K562 (cell line): ENCODE data around the gene TRPM4. TPM values are rescaled to one million over a fixed set of nuclear protein-coding genes. Genes with fewer than 3 reads are reported as not detected.

Experiments
- AFF1 ChIP-seq, 2 experiments: fragments of 450-650 bp; IDR thresholded peaks; 2 replicates each; pipeline ENCODE4 v1.6.1; 2018; ENCODE audit warnings: mild to moderate bottlenecking in 2 of 2, low read depth in 1 of 2; ENCODE audit not compliant: partially characterized antibody in 2 of 2
- CBX3 ChIP-seq, 2 experiments: IDR thresholded peaks; 1 replicate in 1 of 2; 2 replicates in 1 of 2; pipeline ENCODE4 v1.6.1; 2012; ENCODE audit warnings: inconsistent platforms in 2 of 2, low read length in 2 of 2, borderline replicate concordance in 1 of 2, control low read depth in 1 of 2
- EP400 ChIP-seq: fragments of 450-650 bp; IDR thresholded peaks from 2 replicates; pipeline ENCODE4 v1.6.1; 2017; ENCODE audit warnings: antibody characterized with exemption, mild to moderate bottlenecking, moderate library complexity
- HIVEP1 ChIP-seq: fragments of 250-450 bp; sonication (Bioruptor Pico); IDR thresholded peaks from 2 replicates; pipeline ENCODE4 v1.4.0; 2020; ENCODE audit warnings: mild to moderate bottlenecking
- MBD2 ChIP-seq: sonication (generic); IDR thresholded peaks from 2 replicates; pipeline ENCODE4 v1.6.1; 2016; ENCODE audit warnings: low read depth, borderline replicate concordance
- NCOA4 ChIP-seq: fragments of 450-650 bp; IDR thresholded peaks from 2 replicates; pipeline ENCODE4 v1.6.1; 2018; ENCODE audit warnings: mild to moderate bottlenecking; ENCODE audit not compliant: partially characterized antibody
- NCOR1 ChIP-seq: fragments of 450-650 bp; IDR thresholded peaks from 2 replicates; pipeline ENCODE4 v1.6.1; 2016; ENCODE audit warnings: mild to moderate bottlenecking, moderate library complexity
- OTX1 ChIP-seq: fragments of 450-650 bp; formaldehyde crosslinking; IDR thresholded peaks from 2 replicates; pipeline ENCODE4 v1.4.0; 2022; ENCODE audit warnings: mild to moderate bottlenecking
- RCOR1 ChIP-seq, 2 experiments: IDR thresholded peaks; 2 replicates each; pipeline ENCODE4 v1.6.1; 2012; ENCODE audit warnings: low read depth in 2 of 2, low read length in 2 of 2, borderline replicate concordance in 1 of 2, improper control_type of control experiment in 1 of 2
- ZBTB17 ChIP-seq: fragments of 450-650 bp; formaldehyde crosslinking; IDR thresholded peaks from 2 replicates; pipeline ENCODE4 v1.4.0; 2020; ENCODE audit warnings: mild to moderate bottlenecking
- polyA plus RNA-seq, 8 experiments: library from polyadenylated mRNA; depleted of rRNA in 4 of 8; stranded (reverse) in 5 of 8; unstranded in 3 of 8; fragments of >200 nt; fragmentation: Nextera tagmentation in 2 of 8; fragmentation: Illumina TruSeq in 1 of 8; extraction: Ambion mirVana in 2 of 8; extraction: Trizol in 1 of 8; gene quantifications; 2 replicates each; pipeline versions ENCODE4 v1.2.1 to v1.2.3, GENCODE V29; 2011 to 2014; ENCODE audit warnings: inconsistent platforms in 1 of 8, missing spikeins in 1 of 8
- total RNA-seq, 7 experiments: library from RNA; depleted of rRNA in 6 of 7; stranded (reverse); fragments of >200 nt in 6 of 7; fragmentation: Illumina TruSeq in 2 of 7; extraction: Trizol in 2 of 7; gene quantifications; 2 replicates each; pipeline versions ENCODE4 v1.2.1 to v1.2.3, GENCODE V29; 2011 to 2021; ENCODE audit warnings: low replicate concordance in 1 of 7
- TF ChIP-seq, protein P1 (sequence below): sonication (generic); formaldehyde crosslinking; IDR thresholded peaks from 2 replicates; pipeline ENCODE4 v1.8.1; 2023; ENCODE audit warnings: mild to moderate bottlenecking, missing genetic modification reagents
- TF ChIP-seq, protein P2 (sequence below): IDR thresholded peaks from 2 replicates; pipeline ENCODE4 v1.6.1; 2014; ENCODE audit warnings: antibody characterized with exemption
- TF ChIP-seq, protein P3 (sequence below): sonication (generic); formaldehyde crosslinking; IDR thresholded peaks from 2 replicates; pipeline ENCODE4 v1.8.0; 2023; ENCODE audit warnings: missing genetic modification reagents, mild to moderate bottlenecking, borderline replicate concordance

The TRPM4 gene
- total and polyA plus RNA-seq, 9 of the 15 experiments (the other 6 are each of a cell fraction or from before 2014, with no cell fraction given): 6.5 to 45.4 (median 15.2) TPM

DNA sequence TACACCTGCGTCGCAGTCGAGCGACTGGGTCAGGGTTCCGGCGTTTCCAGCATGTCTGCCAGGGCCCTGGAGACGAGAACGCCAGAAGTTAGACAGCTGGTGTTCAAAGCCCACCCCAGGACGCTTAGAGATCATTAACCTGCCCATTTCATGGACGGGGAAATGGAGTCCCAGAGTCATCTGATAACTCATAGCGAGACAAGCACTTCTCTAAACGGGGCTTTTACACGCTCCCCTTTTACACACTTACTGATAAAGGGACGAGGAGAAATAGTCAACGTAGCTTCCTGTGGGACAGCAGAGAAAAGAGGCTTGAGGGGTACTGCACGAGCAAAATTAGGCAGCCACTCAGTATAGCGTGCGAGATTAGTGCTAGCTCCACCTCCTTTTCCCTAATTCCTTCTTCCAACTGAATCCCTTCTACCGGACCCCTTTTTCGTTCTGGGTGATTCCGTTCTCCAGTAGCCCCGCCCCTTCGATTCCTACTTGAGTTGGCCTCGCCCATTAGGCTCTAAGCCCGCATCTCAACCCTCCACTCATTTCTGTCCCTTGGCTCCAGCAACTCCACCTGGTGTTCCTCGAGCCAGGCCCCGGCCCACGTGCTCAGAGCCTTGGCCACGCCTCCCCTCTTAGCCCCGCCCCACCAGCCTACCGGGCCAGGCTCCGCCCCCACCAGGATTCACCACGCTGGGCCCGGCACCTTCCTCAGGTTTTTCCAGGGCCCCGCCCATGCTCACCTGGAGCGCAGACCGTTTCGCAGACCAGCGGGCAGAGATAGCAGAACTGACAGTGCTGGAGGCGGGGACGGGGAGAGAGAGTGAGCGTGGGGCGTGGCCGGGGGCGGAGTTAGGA is 6.1 kb upstream of the TRPM4 start (continued):
- TF ChIP-seq AFF1 (IDR thresholded peaks at IDR 0.05; ENCODE audit: low read depth in 1 of 2, partially characterized antibody in 2 of 2) (no peak), ZBTB17 (CRISPR knock-in tag) (no peak), NCOR1 (no peak), CBX3 (IDR thresholded peaks at IDR 0.05; ENCODE audit: borderline replicate concordance in 1 of 2, low read length in 2 of 2) (0 out of 3 replicates have a peak, but pooled peaks of 1 of the 2 experiments have one; percentile 61), NCOA4 (peak; percentile 57), HIVEP1 (CRISPR knock-in tag) (no peak), EP400 (peak; percentile 79), OTX1 (CRISPR knock-in tag) (0 out of 2 replicates have a peak, but pooled peaks have one; percentile 36), RCOR1 (IDR thresholded peaks at IDR 0.05; ENCODE audit: borderline replicate concordance in 1 of 2, low read depth in 2 of 2, low read length in 2 of 2) (peak; percentile 11 to 68; a peak in 2 of 4 replicates), MBD2 (0 out of 2 replicates have a peak, but pooled peaks have one; percentile 3)
- TF ChIP-seq, protein P1, sequence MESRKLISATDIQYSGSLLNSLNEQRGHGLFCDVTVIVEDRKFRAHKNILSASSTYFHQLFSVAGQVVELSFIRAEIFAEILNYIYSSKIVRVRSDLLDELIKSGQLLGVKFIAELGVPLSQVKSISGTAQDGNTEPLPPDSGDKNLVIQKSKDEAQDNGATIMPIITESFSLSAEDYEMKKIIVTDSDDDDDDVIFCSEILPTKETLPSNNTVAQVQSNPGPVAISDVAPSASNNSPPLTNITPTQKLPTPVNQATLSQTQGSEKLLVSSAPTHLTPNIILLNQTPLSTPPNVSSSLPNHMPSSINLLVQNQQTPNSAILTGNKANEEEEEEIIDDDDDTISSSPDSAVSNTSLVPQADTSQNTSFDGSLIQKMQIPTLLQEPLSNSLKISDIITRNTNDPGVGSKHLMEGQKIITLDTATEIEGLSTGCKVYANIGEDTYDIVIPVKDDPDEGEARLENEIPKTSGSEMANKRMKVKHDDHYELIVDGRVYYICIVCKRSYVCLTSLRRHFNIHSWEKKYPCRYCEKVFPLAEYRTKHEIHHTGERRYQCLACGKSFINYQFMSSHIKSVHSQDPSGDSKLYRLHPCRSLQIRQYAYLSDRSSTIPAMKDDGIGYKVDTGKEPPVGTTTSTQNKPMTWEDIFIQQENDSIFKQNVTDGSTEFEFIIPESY: no peak; the same call in 1 of the 2 replicates
- TF ChIP-seq, protein P2, sequence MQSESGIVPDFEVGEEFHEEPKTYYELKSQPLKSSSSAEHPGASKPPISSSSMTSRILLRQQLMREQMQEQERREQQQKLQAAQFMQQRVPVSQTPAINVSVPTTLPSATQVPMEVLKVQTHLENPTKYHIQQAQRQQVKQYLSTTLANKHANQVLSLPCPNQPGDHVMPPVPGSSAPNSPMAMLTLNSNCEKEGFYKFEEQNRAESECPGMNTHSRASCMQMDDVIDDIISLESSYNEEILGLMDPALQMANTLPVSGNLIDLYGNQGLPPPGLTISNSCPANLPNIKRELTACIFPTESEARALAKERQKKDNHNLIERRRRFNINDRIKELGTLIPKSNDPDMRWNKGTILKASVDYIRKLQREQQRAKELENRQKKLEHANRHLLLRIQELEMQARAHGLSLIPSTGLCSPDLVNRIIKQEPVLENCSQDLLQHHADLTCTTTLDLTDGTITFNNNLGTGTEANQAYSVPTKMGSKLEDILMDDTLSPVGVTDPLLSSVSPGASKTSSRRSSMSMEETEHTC: 0 out of 2 replicates have a peak, but pooled peaks have one; percentile 22
- TF ChIP-seq, protein P3, sequence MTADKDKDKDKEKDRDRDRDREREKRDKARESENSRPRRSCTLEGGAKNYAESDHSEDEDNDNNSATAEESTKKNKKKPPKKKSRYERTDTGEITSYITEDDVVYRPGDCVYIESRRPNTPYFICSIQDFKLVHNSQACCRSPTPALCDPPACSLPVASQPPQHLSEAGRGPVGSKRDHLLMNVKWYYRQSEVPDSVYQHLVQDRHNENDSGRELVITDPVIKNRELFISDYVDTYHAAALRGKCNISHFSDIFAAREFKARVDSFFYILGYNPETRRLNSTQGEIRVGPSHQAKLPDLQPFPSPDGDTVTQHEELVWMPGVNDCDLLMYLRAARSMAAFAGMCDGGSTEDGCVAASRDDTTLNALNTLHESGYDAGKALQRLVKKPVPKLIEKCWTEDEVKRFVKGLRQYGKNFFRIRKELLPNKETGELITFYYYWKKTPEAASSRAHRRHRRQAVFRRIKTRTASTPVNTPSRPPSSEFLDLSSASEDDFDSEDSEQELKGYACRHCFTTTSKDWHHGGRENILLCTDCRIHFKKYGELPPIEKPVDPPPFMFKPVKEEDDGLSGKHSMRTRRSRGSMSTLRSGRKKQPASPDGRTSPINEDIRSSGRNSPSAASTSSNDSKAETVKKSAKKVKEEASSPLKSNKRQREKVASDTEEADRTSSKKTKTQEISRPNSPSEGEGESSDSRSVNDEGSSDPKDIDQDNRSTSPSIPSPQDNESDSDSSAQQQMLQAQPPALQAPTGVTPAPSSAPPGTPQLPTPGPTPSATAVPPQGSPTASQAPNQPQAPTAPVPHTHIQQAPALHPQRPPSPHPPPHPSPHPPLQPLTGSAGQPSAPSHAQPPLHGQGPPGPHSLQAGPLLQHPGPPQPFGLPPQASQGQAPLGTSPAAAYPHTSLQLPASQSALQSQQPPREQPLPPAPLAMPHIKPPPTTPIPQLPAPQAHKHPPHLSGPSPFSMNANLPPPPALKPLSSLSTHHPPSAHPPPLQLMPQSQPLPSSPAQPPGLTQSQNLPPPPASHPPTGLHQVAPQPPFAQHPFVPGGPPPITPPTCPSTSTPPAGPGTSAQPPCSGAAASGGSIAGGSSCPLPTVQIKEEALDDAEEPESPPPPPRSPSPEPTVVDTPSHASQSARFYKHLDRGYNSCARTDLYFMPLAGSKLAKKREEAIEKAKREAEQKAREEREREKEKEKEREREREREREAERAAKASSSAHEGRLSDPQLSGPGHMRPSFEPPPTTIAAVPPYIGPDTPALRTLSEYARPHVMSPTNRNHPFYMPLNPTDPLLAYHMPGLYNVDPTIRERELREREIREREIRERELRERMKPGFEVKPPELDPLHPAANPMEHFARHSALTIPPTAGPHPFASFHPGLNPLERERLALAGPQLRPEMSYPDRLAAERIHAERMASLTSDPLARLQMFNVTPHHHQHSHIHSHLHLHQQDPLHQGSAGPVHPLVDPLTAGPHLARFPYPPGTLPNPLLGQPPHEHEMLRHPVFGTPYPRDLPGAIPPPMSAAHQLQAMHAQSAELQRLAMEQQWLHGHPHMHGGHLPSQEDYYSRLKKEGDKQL (CRISPR knock-in tag): 0 out of 2 replicates have a peak, but pooled peaks have one; percentile 51
